BJ (cell line): Measurements from ENCODE around the gene ZDHHC12. TPM values are rescaled to one million over a fixed set of nuclear protein-coding genes. Genes with fewer than 3 reads are reported as not detected.
"Not testable (repeated sequence)": the region's sequence is repeated elsewhere in the genome, so short reads cannot be mapped to it uniquely, and the experiment has no call there.

Experiments
- CTCF ChIA-PET: fragments of 350-600 bp; formaldehyde crosslinking; extraction: SDS; loops from one replicate; lab custom pipeline; 2021; ENCODE audit warnings: antibody characterized with exemption, inconsistent platforms; lab: Yijun Ruan, JAX
- POLR2A ChIA-PET: fragments of 300-600 bp; sonication (Branson Sonifier 250); formaldehyde crosslinking; extraction: SDS; loops from one replicate; lab custom pipeline; 2021; ENCODE audit warnings: antibody characterized with exemption; lab: Charles Lee
- DNase-seq: peaks from one replicate; pipeline ENCODE4 v3.0.0-alpha.2; 2011; ENCODE audit warnings: low read depth
- H3K27me3 ChIP-seq: 2 replicates; pipeline ENCODE4 v1.6.0; 2011; ENCODE audit warnings: low read length; ENCODE audit not compliant: control insufficient read depth, insufficient read depth
- H3K36me3 ChIP-seq: 2 replicates; pipeline ENCODE4 v1.5.1; 2011; ENCODE audit warnings: low read length; ENCODE audit not compliant: control insufficient read depth, insufficient read depth
- H3K4me3 ChIP-seq: 2 replicates; pipeline ENCODE4 v1.5.1; 2011; ENCODE audit warnings: low read depth, mild to moderate bottlenecking, control low read depth, low read length
- polyA plus RNA-seq: library from polyadenylated mRNA; depleted of rRNA; stranded (reverse); fragments of >200 nt; gene quantifications from 2 replicates; pipeline ENCODE4 v1.2.3, GENCODE V29; 2011
- TF ChIP-seq, protein P1 (sequence below): IDR thresholded peaks from 2 replicates; pipeline ENCODE4 v1.5.1; 2011; ENCODE audit warnings: low read depth, mild to moderate bottlenecking, control low read depth, inconsistent platforms, low read length, moderate library complexity; ENCODE audit not compliant: insufficient read depth

ZDHHC12 gene
- polyA plus RNA-seq, 1 experiment = 60.0 TPM

DNA sequence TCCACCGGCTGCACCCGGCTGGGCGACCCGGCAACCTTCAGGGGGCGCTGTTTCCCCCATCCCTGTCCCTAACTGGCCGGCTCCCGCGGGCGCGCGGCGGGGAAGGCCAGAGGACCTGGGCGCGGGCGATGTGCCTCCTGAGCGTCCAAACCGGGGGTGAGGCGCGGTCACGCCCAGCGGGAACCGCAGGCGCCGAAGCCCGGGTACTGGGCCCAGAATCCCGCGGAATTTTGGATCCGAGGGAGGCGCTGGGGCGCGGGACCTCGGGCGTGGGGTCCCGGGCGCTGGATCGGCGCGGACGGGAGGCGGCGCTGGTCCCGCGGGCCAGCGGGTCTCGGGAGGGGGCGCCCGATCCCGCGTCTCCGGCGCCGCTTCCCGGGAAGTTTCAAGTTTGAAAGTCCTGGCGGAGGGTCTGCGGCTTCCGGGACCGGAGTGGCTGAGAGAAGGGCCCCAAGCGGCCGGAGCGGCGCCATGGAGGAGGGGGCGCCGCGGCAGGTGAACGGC is 21.4 kb downstream of the ZDHHC12 start, which contains the start of gene PKN3:
TSS of gene PKN3 (plus strand) at position 59 of the 504 bp plus-strand sequence. CDS start at position 472, 413 bp downstream.
- TF ChIP-seq, protein P1, sequence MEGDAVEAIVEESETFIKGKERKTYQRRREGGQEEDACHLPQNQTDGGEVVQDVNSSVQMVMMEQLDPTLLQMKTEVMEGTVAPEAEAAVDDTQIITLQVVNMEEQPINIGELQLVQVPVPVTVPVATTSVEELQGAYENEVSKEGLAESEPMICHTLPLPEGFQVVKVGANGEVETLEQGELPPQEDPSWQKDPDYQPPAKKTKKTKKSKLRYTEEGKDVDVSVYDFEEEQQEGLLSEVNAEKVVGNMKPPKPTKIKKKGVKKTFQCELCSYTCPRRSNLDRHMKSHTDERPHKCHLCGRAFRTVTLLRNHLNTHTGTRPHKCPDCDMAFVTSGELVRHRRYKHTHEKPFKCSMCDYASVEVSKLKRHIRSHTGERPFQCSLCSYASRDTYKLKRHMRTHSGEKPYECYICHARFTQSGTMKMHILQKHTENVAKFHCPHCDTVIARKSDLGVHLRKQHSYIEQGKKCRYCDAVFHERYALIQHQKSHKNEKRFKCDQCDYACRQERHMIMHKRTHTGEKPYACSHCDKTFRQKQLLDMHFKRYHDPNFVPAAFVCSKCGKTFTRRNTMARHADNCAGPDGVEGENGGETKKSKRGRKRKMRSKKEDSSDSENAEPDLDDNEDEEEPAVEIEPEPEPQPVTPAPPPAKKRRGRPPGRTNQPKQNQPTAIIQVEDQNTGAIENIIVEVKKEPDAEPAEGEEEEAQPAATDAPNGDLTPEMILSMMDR = peak; percentile 92
- ChIA-PET CTCF (interaction anchor here (0.6 to 3.6 kb wide), 21 partner anchors 10 to 471 kb away, joined by 3 to 41 read pairs (median 3); partner anchors contain the start of genes SET, SPOUT1 and ZDHHC12), POLR2A (interaction anchor here (0.6 kb wide), 1 partner anchor 286 kb away, joined by 3 read pairs; no protein-coding TSS in a partner anchor)
- DNase-seq = no peak
- Histone ChIP-seq H3K27me3 (no peaks in the 10 kb centered on the region), H3K4me3 (peak within 1 kb of the TSS; percentile 75), H3K36me3 (no peaks in the 10 kb centered on the region)

- Histone ChIP-seq H3K4me3 (no peak overlapping the region), H3K36me3 (no peaks in the 10 kb centered on the region), H3K27me3 (no peaks in the 10 kb centered on the region)
- DNase-seq = no peak
- ChIA-PET POLR2A (interaction anchor here (0.6 kb wide), 1 partner anchor 287 kb away, joined by 3 read pairs; no protein-coding TSS in a partner anchor), CTCF (interaction anchor here (1.1 to 3.6 kb wide), 7 partner anchors 10 to 129 kb away, joined by 3 to 41 read pairs (median 4); partner anchors contain the start of genes SET, SPOUT1 and ZDHHC12)
- TF ChIP-seq, protein P1 = no peak
Observed at GRCh38 chr9:128701227-128701854, 22.6 kb downstream of the ZDHHC12 start.

DNA sequence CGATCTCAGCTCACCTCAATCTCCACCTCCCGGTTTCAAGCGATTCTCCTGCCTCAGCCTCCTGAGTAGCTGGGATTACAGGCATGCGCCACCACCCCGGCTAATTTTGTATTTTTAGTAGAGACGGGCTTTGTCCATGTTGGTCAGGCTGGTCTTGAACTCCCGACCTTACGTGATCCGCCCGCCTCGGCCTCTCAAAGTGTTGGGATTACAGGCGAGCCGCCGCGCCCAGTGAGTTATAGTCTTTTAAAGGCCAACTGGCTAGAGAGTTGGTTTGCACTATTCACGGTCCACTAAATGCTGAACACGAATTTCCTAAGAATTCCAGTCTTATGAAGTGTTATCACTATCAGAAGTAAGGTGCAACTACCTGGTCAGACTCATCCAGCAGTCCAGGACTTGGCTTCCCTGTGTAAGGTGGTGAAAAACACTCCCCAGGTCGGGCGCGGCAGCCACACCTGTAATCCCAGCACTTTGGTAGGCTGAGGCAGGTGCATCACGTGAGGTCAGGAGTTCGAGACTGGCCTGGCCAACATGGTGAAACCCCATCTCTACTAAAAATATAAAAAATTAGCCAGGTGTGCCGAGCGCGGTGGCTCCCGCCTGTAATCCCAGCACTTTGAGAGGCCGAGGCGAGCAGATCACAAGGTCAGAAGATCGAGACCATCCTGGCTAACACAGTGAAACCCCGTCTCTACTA is 24.7 kb downstream of the ZDHHC12 start:
- CTCF ChIA-PET = interaction anchor here (2.3 to 3.6 kb wide), 2 partner anchors 8 to 64 kb away, joined by 9 to 41 read pairs; partner anchors contain the start of gene SET
- H3K27me3 ChIP-seq, DNase-seq, POLR2A ChIA-PET, H3K4me3 ChIP-seq, H3K36me3 ChIP-seq: not testable (repeated sequence)

- H3K36me3 ChIP-seq = peaks cover 4% of the 10 kb centered on the region
- ChIA-PET CTCF (interaction anchor here (1.3 to 2.0 kb wide), 3 partner anchors 13 to 62 kb away, joined by 3 to 11 read pairs (median 4); no protein-coding TSS in a partner anchor), POLR2A (no interaction called here)
Observed at GRCh38 chr9:128696923-128697707, 26.8 kb downstream of the ZDHHC12 start.

GRCh38 chr9:128694344-128694743 is 29.6 kb downstream of the ZDHHC12 start:
- Histone ChIP-seq H3K4me3 (no peak overlapping the region), H3K27me3 (no peaks in the 10 kb centered on the region), H3K36me3 (peaks cover 4% of the 10 kb centered on the region)
- TF ChIP-seq, protein P1 = no peak
- no peak for DNase-seq
- ChIA-PET POLR2A (no interaction called here), CTCF (interaction anchor here (6.3 kb wide), 1 partner anchor 7 kb away, joined by 41 read pairs; the partner anchor contains the start of gene PKN3)

More at GRCh38 chr9:128696923-128697707, 26.8 kb downstream of the ZDHHC12 start:
- Histone ChIP-seq H3K27me3 (no peaks in the 10 kb centered on the region), H3K4me3 (no peak overlapping the region)
- DNase-seq = no peak
- TF ChIP-seq, protein P1 = no peak

DNA sequence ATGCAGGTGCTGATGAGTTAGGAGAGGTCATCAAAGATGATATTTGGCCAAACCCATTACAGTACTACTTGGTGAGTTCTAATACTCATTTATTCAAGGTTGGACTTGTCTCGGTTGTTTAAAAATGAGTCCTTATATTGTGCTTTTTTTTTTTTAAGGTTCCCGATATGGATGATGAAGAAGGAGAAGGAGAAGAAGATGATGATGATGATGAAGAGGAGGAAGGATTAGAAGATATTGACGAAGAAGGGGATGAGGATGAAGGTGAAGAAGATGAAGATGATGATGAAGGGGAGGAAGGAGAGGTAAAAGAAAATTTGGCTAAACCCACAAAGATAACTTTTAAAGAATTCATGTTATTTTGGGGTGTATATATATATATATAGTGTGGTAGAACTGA is 30.2 kb downstream of the ZDHHC12 start:
- POLR2A ChIA-PET, H3K36me3 ChIP-seq, DNase-seq, H3K27me3 ChIP-seq, H3K4me3 ChIP-seq: not testable (repeated sequence)
- CTCF ChIA-PET = interaction anchor here (6.3 kb wide), 1 partner anchor 7 kb away, joined by 41 read pairs; the partner anchor contains the start of gene PKN3
